AG10803 (cell line): ENCODE results near the gene USP20.

Experiments used
- DNase-seq: peaks from one replicate; pipeline ENCODE4 v3.0.0; 2010; ENCODE audit warnings: low read depth
- H3K4me3 ChIP-seq: 2 replicates; pipeline ENCODE4 v1.5.1; 2011; ENCODE audit warnings: mild to moderate bottlenecking, low read length, control low read depth
- TF ChIP-seq, protein P1 (sequence below): conservative IDR thresholded peaks from 2 replicates; pipeline ENCODE4 v1.5.1; 2011; ENCODE audit warnings: mild to moderate bottlenecking, low read length, control low read depth, inconsistent platforms

The USP20 gene

DNA sequence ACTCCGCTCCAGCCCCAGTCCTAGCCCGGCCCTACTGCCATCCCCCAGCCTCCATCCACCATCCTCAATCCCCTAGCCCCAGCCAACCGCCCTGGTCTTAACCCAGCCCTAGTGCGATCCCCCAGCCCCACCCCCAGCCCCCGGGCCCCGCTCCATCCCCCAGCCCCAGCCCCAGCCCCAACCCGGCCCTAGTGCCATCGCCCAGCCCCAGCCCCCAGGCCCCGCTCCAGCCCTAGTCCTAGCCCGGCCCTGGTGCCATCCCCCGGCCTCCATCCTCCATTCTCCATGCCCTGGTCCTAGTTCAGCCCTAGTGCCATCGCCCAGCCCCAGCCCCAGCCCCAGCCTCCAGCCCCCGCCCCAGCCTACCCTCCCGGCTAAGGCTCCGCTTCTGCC, 11.7 kb upstream of the USP20 start:
- no peak for DNase-seq
- TF ChIP-seq, protein P1, sequence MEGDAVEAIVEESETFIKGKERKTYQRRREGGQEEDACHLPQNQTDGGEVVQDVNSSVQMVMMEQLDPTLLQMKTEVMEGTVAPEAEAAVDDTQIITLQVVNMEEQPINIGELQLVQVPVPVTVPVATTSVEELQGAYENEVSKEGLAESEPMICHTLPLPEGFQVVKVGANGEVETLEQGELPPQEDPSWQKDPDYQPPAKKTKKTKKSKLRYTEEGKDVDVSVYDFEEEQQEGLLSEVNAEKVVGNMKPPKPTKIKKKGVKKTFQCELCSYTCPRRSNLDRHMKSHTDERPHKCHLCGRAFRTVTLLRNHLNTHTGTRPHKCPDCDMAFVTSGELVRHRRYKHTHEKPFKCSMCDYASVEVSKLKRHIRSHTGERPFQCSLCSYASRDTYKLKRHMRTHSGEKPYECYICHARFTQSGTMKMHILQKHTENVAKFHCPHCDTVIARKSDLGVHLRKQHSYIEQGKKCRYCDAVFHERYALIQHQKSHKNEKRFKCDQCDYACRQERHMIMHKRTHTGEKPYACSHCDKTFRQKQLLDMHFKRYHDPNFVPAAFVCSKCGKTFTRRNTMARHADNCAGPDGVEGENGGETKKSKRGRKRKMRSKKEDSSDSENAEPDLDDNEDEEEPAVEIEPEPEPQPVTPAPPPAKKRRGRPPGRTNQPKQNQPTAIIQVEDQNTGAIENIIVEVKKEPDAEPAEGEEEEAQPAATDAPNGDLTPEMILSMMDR = no peak
- H3K4me3 ChIP-seq = peak overlapping the region; percentile 81

DNA sequence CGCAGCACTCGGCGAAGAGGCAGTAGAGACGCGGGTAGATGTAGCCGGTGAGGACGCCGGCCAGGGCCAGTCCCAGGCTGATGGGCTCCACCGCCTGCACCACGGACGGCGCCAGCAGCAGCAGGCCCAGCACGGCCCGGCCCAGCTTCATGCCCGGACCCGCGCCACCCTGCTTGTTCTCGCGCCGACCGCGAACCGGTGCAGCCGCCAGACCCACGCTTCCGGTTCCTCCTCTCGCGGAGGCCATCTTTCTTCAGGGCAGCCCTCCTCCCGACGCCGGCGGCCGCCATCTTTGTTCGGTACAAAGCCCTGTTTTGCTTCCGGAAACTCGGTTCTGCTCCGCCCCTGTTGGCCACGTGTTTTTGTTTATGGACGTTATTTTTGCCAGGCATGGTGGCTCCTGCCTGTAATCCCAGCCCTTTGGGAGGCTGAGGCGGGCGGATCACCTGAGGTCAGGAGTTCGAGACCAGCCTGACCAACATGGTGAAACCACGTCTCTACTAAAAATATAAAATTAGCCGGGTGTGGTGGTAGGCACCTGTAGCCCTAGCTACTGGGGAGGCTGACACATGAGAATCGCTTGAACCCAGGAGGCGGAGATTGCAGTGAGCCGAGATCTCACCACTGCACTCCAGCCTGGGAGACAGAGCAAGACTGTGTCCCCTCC, 11.2 kb upstream of the USP20 start, which contains the start of gene TOR1A:
TOR1A (minus strand) TSS at position 202 of the 667 bp plus-strand sequence; CDS start at position 151, 51 bp downstream.
- peak within 1 kb of the TSS; percentile 81 for H3K4me3 ChIP-seq
- DNase-seq = peak; percentile 95
- TF ChIP-seq, protein P1 = no peak

DNA sequence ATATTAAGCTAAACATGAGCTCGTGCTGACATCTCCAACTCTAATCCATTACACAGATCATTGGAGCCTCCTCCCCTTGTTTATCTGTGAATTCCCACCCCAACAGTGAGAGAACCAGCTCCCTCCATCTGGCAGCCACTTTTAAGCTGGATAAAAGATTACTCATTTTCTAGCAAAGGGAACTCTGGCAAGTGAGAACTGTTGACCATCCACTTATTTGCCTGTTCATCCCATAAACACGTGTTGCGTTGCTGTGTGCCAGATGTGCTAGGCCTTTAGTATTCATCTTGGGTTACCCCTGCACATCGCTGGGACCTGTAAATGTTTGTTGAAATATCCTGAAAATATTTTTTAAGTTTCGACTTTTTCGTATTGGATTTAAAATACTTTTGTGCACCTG, 8.9 kb upstream of the USP20 start:
- H3K4me3 ChIP-seq = no peak overlapping the region
- TF ChIP-seq, protein P1 = no peak
- DNase-seq = peak; percentile 59

DNA sequence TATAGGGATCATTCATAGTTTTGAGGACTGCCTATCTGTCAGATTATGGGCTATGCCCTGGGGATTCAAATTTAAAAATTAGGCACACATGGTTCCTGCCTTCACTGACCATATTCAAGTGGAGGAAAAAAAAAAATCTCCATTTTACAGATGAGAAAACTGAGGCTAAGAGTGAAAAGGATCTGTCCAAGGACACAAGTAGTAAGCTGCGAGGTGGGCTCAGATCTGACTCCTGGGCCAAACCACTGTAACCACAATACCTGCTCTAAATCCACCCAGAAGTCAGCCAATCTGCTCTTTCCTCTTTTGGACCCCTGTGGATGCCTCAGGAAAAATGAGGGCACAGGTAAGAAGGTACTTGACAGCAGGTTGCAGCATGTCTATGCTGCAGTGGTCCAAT, 8.5 kb upstream of the USP20 start:
- no peak for DNase-seq
- TF ChIP-seq, protein P1 = no peak
- H3K4me3 ChIP-seq = no peak overlapping the region

DNA sequence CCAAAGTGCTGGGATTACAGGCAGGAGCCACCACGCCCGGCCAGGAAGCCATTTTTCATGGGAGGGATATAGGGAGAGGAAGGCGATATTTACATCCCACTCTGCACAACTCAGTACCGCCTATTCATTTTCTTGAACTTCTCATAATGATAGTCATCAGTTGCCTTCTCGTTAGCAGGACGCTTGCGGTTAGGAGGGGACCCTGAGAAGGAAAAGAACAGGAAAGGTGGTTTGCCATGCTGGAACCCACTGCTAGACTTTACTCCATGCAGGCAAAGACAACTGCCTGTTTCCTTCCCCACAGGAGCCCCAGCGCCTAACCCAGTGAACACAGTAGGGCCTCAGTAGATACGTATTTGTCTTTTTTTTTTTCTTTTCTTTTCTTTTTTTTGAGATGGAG, 7.2 kb upstream of the USP20 start:
- H3K4me3 ChIP-seq = no peak overlapping the region

DNA sequence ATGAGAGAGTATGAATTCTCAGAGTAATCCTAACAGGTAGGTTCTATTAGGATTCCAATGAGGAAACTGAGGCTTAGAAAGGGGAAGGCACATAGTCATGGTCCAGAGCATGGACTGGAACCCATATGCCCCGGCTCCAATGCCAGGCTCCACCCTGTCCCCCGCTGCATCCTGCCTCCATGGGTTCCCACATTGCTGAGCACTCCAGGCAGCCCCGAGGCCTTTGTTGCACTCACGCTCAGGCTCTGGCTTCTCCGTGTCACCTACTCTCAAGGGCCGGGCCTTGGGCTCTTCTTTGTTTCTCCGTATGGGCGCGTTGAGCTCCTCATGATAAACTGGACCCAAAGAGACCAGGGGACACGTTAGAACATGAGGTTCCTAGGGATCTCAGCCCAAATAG, 6.3 kb upstream of the USP20 start:
- TF ChIP-seq, protein P1 = no peak
- no peak overlapping the region for H3K4me3 ChIP-seq
- DNase-seq = no peak

More for the DNA sequence above, 7.2 kb upstream of the USP20 start:
- TF ChIP-seq, protein P1 = no peak
- no peak for DNase-seq

DNA sequence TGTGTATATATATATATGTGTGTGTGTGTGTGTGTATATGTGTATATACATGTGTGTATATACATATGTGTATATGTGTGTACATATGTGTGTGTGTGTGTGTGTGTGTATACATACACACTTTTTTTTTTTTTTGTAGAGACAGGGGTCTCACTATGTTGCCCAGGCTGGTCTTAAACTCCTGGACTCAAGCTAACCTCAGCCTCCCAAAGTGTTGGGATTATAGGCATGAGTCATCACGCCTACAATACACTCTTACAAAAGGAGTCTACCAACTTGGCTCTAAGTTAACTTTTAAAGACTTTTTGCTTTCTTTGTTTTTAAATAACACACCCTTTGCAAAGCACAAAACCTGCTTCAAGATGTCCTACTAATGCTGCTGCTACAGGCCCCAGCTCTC, 2.3 kb upstream of the USP20 start:
- TF ChIP-seq, protein P1 = no peak
- no peak overlapping the region for H3K4me3 ChIP-seq
- DNase-seq = no peak
